Esophagus muscularis mucosa (tissue), 4 donors: Measurements from ENCODE around the gene TMSB10. TPM values are rescaled to one million over a fixed set of nuclear protein-coding genes. Genes with fewer than 3 reads are reported as not detected.

Source experiments
- DNase-seq: peaks from one replicate; pipeline ENCODE4 v3.0.0-alpha.2; 2017; ENCODE audit errors: extremely low spot score
- H3K27ac ChIP-seq, 4 donors: fragments of 200-600 bp; sonication (generic); replicated peaks in 1 of 4; 1 replicate in 3 of 4; 2 replicates in 1 of 4; pipeline ENCODE4 v1.5.1; 2016 to 2019; ENCODE audit warnings: mild to moderate bottlenecking in 1 of 4
- H3K27me3 ChIP-seq, 4 donors: fragments of 200-600 bp; sonication (generic); one replicate each; pipeline versions ENCODE4 v1.5.1 to v1.6.0; 2016 to 2019
- H3K36me3 ChIP-seq, 4 donors: fragments of 200-600 bp; sonication (generic); one replicate each; pipeline ENCODE4 v1.5.1; 2016 to 2019
- H3K4me1 ChIP-seq, 4 donors: fragments of 200-600 bp; sonication (generic); one replicate each; pipeline ENCODE4 v1.5.1; 2016 to 2019
- H3K4me3 ChIP-seq, 4 donors: fragments of 200-600 bp; sonication (generic); 1 replicate in 2 of 4; 2 replicates in 2 of 4; pipeline ENCODE4 v1.5.1; 2016 to 2019; ENCODE audit warnings: mild to moderate bottlenecking in 4 of 4, moderate library complexity in 1 of 4
- H3K9me3 ChIP-seq, 4 donors: fragments of 200-600 bp; sonication (generic); 1 replicate in 3 of 4; 2 replicates in 1 of 4; pipeline ENCODE4 v1.5.1; 2016 to 2019
- CTCF ChIP-seq, 3 experiments: fragments of 200-600 bp in 2 of 3; fragments of 450-650 bp in 1 of 3; sonication (generic) in 2 of 3; IDR thresholded peaks; one replicate each; pipeline ENCODE4 v1.5.1; 2017 to 2019; ENCODE audit warnings: antibody characterized with exemption in 3 of 3, mild to moderate bottlenecking in 2 of 3, moderate library complexity in 1 of 3
- EP300 ChIP-seq: sonication (generic); formaldehyde crosslinking; IDR thresholded peaks from one replicate; pipeline ENCODE4 v1.6.1; 2017; ENCODE audit warnings: antibody characterized with exemption
- POLR2A ChIP-seq: fragments of 450-650 bp; IDR thresholded peaks from one replicate; pipeline ENCODE4 v1.6.1; 2017; ENCODE audit warnings: antibody characterized with exemption, moderate library complexity, mild to moderate bottlenecking, low read depth
- POLR2AphosphoS5 ChIP-seq, 2 donors: sonication (generic); formaldehyde crosslinking; IDR thresholded peaks; one replicate each; pipeline ENCODE4 v1.6.1; 2017; ENCODE audit warnings: antibody characterized with exemption in 2 of 2
- WGBS: methylation state at CpG from one replicate; pipeline ENCODE4 v1.1.5; 2018; 5-methylcytosine and 5-hydroxymethylcytosine counted together
- intact Hi-C: fragments of 100-400 bp; cut with DNase I; formaldehyde crosslinking; loops from one replicate; pipeline ENCODE4 v1.15.1; 2023
- total RNA-seq, 4 donors: library from RNA; depleted of rRNA; stranded (reverse); fragments of >200 nt; gene quantifications; one replicate each; pipeline versions ENCODE4 v1.1.0 to v1.2.1, GENCODE V29; 2016

Gene TMSB10
- total RNA-seq, 4 donors from 2014 or later = 1,300 to 2,755 (median 1,711) TPM

- peaks cover 22 to 32% (median 29%) of the 10 kb centered on the region in 4 donors for H3K4me1 ChIP-seq
- no peaks in the 10 kb centered on the region for H3K36me3 ChIP-seq
- H3K4me3 ChIP-seq = peak overlapping the region; percentile 53 to 60 (median 56)
- DNase-seq = no peak
- no peak for TF ChIP-seq POLR2AphosphoS5 (IDR thresholded peaks at IDR 0.05)
- TF ChIP-seq CTCF (IDR thresholded peaks at IDR 0.05) = no peak
- no peak for TF ChIP-seq EP300
- TF ChIP-seq POLR2A = no peak
- WGBS = 9% methylated on average over 34 of the region's 45 CpGs
- no peaks in the 10 kb centered on the region for H3K9me3 ChIP-seq
- peaks cover 0 to 60% (median 22%) of the 10 kb centered on the region in 4 donors for H3K27me3 ChIP-seq
- no peak overlapping the region for H3K27ac ChIP-seq
- intact Hi-C loops = no loop called here
Observed at GRCh38 chr2:84879584-84880394, 25.7 kb upstream of the TMSB10 start.

GRCh38 chr2:84880395-84880644, 25.1 kb upstream of the TMSB10 start:
- intact Hi-C loops = no loop called here
- no peaks in the 10 kb centered on the region for H3K36me3 ChIP-seq
- no peak overlapping the region for H3K27ac ChIP-seq
- H3K9me3 ChIP-seq = no peaks in the 10 kb centered on the region
- DNase-seq = no peak
- peaks cover 0 to 60% (median 22%) of the 10 kb centered on the region in 4 donors for H3K27me3 ChIP-seq
- peaks cover 22 to 32% (median 29%) of the 10 kb centered on the region in 4 donors for H3K4me1 ChIP-seq
- H3K4me3 ChIP-seq = peak overlapping the region; percentile 53 to 60 (median 56)
- no peak for TF ChIP-seq CTCF (IDR thresholded peaks at IDR 0.05)
- no peak for TF ChIP-seq POLR2AphosphoS5 (IDR thresholded peaks at IDR 0.05)
- TF ChIP-seq POLR2A = no peak
- no peak for TF ChIP-seq EP300
- WGBS = 3% methylated on average over 8 of the region's 8 CpGs

GRCh38 chr2:84880645-84881521, 24.6 kb upstream of the TMSB10 start, which contains the start of gene TRABD2A:
TRABD2A (minus strand) TSS chr2:84881084; CDS start chr2:84881039, 45 bp downstream.
- under 1% methylated on average over 17 of the region's 77 CpGs for WGBS
- Histone ChIP-seq H3K4me1 (peaks cover 22 to 32% (median 29%) of the 10 kb centered on the region in 4 donors), H3K36me3 (no peaks in the 10 kb centered on the region), H3K27me3 (peaks cover 0 to 60% (median 22%) of the 10 kb centered on the region in 4 donors), H3K27ac (peak within 1 kb of the TSS in 1 of 4 donors; percentile 15), H3K9me3 (no peaks in the 10 kb centered on the region), H3K4me3 (peak within 1 kb of the TSS; percentile 53 to 60 (median 56))
- no peak for TF ChIP-seq CTCF (IDR thresholded peaks at IDR 0.05)
- TF ChIP-seq POLR2A = no peak
- TF ChIP-seq EP300 = no peak
- TF ChIP-seq POLR2AphosphoS5 (IDR thresholded peaks at IDR 0.05) = no peak
- no peak for DNase-seq
- intact Hi-C loops = no loop called here

- Histone ChIP-seq H3K4me3 (peak overlapping the region; percentile 53 to 60 (median 56)), H3K27ac (peak overlapping the region in 1 of 4 donors; percentile 15), H3K9me3 (no peaks in the 10 kb centered on the region), H3K27me3 (peaks cover 0 to 60% (median 22%) of the 10 kb centered on the region in 4 donors), H3K36me3 (no peaks in the 10 kb centered on the region), H3K4me1 (peaks cover 22 to 32% (median 29%) of the 10 kb centered on the region in 4 donors)
- WGBS = 3% methylated on average over 29 of the region's 29 CpGs
- TF ChIP-seq CTCF (IDR thresholded peaks at IDR 0.05) (peak; percentile 65 to 69 (median 66)), POLR2AphosphoS5 (IDR thresholded peaks at IDR 0.05) (peak; percentile 48 to 59), EP300 (no peak)
- no peak for DNase-seq
- intact Hi-C loops = loop anchor here (2.0 kb wide), 1 partner anchor 385 kb away; no protein-coding TSS in a partner anchor
Observed at GRCh38 chr2:84881581-84882413, 23.7 kb upstream of the TMSB10 start.
